K562 (cell line): Measurements from ENCODE around the gene LY6G6D. TPM values are rescaled to one million over a fixed set of nuclear protein-coding genes. Genes with fewer than 3 reads are reported as not detected.

ENCODE experiments used
- CEBPB ChIP-seq: fragments of 450-650 bp; IDR thresholded peaks from 2 replicates; pipeline ENCODE4 v1.6.1; 2016; ENCODE audit warnings: missing genetic modification characterization, missing compliant biosample characterization
- ELF4 ChIP-seq: fragments of 450-650 bp; formaldehyde crosslinking; IDR thresholded peaks from 2 replicates; pipeline ENCODE4 v1.4.0; 2022; ENCODE audit warnings: missing genetic modification characterization
- GABPB2 ChIP-seq: fragments of 250-450 bp; sonication (Bioruptor Pico); conservative IDR thresholded peaks from 2 replicates; pipeline ENCODE4 v1.5.1; 2021; ENCODE audit warnings: mild to moderate bottlenecking
- GTF2F1 ChIP-seq: IDR thresholded peaks from 2 replicates; pipeline ENCODE4 v1.6.1; 2011; ENCODE audit warnings: low read depth, low read length, improper control_type of control experiment
- KLF1 ChIP-seq: fragments of 450-650 bp; IDR thresholded peaks from 2 replicates; pipeline ENCODE4 v1.6.1; 2016; ENCODE audit warnings: missing genetic modification characterization, missing compliant biosample characterization
- NR2C2 ChIP-seq, 2 experiments: fragments of 200-800 bp in 1 of 2; sonication (Bioruptor generic) in 1 of 2; sonication (generic) in 1 of 2; formaldehyde crosslinking in 1 of 2; IDR thresholded peaks; 2 replicates each; pipeline versions ENCODE4 v1.6.1 to v1.8.0; 2016 to 2022; ENCODE audit warnings: mild to moderate bottlenecking in 1 of 2, missing compliant biosample characterization in 1 of 2, missing genetic modification characterization in 1 of 2, missing genetic modification reagents in 1 of 2
- PHB ChIP-seq: fragments of 250-450 bp; sonication (Bioruptor Pico); IDR thresholded peaks from 2 replicates; pipeline ENCODE4 v1.5.0; 2021
- POLR2AphosphoS2 ChIP-seq: IDR thresholded peaks from 2 replicates; pipeline ENCODE4 v1.6.1; 2012; ENCODE audit warnings: low read length, improper control_type of control experiment
- SIRT6 ChIP-seq: IDR thresholded peaks from one replicate; pipeline ENCODE4 v1.6.1; 2012; ENCODE audit warnings: low read depth, mild to moderate bottlenecking, control low read depth, inconsistent platforms, low read length, moderate library complexity
- ZKSCAN1 ChIP-seq: fragments of 150-350 bp; IDR thresholded peaks from 2 replicates; pipeline ENCODE4 v1.6.1; 2016; ENCODE audit warnings: low read depth, low read length
- polyA plus RNA-seq, 8 experiments: library from polyadenylated mRNA; depleted of rRNA in 4 of 8; stranded (reverse) in 5 of 8; unstranded in 3 of 8; fragments of >200 nt; fragmentation: Nextera tagmentation in 2 of 8; fragmentation: Illumina TruSeq in 1 of 8; extraction: Ambion mirVana in 2 of 8; extraction: Trizol in 1 of 8; gene quantifications; 2 replicates each; pipeline versions ENCODE4 v1.2.1 to v1.2.3, GENCODE V29; 2011 to 2014; ENCODE audit warnings: inconsistent platforms in 1 of 8, missing spikeins in 1 of 8
- total RNA-seq, 7 experiments: library from RNA; depleted of rRNA in 6 of 7; stranded (reverse); fragments of >200 nt in 6 of 7; fragmentation: Illumina TruSeq in 2 of 7; extraction: Trizol in 2 of 7; gene quantifications; 2 replicates each; pipeline versions ENCODE4 v1.2.1 to v1.2.3, GENCODE V29; 2011 to 2021; ENCODE audit warnings: low replicate concordance in 1 of 7
- TF ChIP-seq, protein P1 (sequence below), 2 experiments: IDR thresholded peaks; 2 replicates each; pipeline ENCODE4 v1.6.1; 2012; ENCODE audit warnings: improper control_type of control experiment in 2 of 2, low read depth in 2 of 2, low read length in 2 of 2, borderline replicate concordance in 1 of 2
- TF ChIP-seq, protein P2 (sequence below): sonication (generic); formaldehyde crosslinking; IDR thresholded peaks from 2 replicates; pipeline ENCODE4 v1.8.0; 2023; ENCODE audit warnings: mild to moderate bottlenecking, missing genetic modification reagents
- TF ChIP-seq, protein P3 (sequence below): sonication (generic); formaldehyde crosslinking; IDR thresholded peaks from 2 replicates; pipeline ENCODE4 v1.8.1; 2023; ENCODE audit warnings: missing genetic modification reagents, mild to moderate bottlenecking, borderline replicate concordance
- TF ChIP-seq, protein P4 (sequence below), 2 experiments: fragments of 150-350 bp in 1 of 2; IDR thresholded peaks; 2 replicates each; pipeline ENCODE4 v1.6.1; 2012 to 2016; ENCODE audit warnings: low read depth in 2 of 2, low read length in 2 of 2, mild to moderate bottlenecking in 1 of 2, moderate library complexity in 1 of 2

Gene LY6G6D
- total and polyA plus RNA-seq, 9 of the 15 experiments (the other 6 are each of a cell fraction or from before 2014, with no cell fraction given) = 0.30 to 0.38 TPM; not detected in 7

DNA sequence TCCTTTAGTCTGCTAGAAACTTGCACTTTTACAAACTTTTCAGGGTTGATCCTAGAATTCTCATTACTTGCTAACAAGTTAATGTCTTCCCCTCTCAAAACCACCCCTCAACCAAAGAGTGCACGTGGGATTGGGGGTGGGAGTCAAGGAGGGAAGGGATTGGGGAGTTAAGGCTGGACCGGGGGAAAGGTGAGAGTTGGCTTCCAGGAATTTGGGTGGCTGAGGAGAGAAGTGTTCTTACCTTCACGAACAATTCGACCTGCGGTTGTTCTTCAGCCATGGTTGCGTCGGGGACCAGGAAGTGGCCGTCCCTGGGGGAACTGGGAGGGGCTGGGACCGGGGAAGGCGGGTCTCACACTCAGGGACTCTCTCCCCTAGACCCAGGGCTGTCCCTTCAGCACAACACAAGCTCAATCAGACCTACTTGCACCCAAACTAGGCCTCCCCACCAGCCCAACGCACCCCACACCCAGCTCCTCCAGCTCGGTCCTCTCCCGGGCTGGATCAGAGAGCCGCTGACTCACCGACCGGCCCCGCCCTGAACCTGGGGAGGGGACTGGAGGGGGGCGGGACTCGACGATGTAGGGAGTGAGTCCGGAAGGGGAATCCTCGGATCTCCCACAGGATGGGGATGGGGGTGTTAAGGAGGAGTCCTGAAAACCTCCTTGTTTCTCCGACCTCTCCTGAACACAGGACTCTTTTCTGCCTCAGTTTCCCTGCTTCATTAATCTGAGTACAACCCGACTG is 21.0 kb downstream of the LY6G6D start, which contains the start of gene CLIC1 (continued):
- TF ChIP-seq, protein P1, sequence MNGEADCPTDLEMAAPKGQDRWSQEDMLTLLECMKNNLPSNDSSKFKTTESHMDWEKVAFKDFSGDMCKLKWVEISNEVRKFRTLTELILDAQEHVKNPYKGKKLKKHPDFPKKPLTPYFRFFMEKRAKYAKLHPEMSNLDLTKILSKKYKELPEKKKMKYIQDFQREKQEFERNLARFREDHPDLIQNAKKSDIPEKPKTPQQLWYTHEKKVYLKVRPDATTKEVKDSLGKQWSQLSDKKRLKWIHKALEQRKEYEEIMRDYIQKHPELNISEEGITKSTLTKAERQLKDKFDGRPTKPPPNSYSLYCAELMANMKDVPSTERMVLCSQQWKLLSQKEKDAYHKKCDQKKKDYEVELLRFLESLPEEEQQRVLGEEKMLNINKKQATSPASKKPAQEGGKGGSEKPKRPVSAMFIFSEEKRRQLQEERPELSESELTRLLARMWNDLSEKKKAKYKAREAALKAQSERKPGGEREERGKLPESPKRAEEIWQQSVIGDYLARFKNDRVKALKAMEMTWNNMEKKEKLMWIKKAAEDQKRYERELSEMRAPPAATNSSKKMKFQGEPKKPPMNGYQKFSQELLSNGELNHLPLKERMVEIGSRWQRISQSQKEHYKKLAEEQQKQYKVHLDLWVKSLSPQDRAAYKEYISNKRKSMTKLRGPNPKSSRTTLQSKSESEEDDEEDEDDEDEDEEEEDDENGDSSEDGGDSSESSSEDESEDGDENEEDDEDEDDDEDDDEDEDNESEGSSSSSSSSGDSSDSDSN (IDR thresholded peaks at IDR 0.05; ENCODE audit: borderline replicate concordance in 1 of 2, low read depth in 2 of 2, low read length in 2 of 2) = peak in 1 of 2 experiments; percentile 83; a peak in 3 of 4 replicates
- TF ChIP-seq NR2C2 (CRISPR knock-in tag; IDR thresholded peaks at IDR 0.05) (peak; percentile 85), NR2C2 (tag; IDR thresholded peaks at IDR 0.05) (no peak), GABPB2 (CRISPR knock-in tag) (peak; percentile 86; the same call in 1 of the 2 replicates), KLF1 (tag) (peak; percentile 69; the same call in 1 of the 2 replicates), POLR2AphosphoS2 (peak; percentile 96), GTF2F1 (peak; percentile 82; the same call in 1 of the 2 replicates), PHB (CRISPR knock-in tag) (peak; percentile 95; the same call in 1 of the 2 replicates), ELF4 (peak; percentile 98), SIRT6 (peak; percentile 43), ZKSCAN1 (0 out of 2 replicates have a peak, but pooled peaks have one; percentile 27), CEBPB (tag) (no peak)
- TF ChIP-seq, protein P2, sequence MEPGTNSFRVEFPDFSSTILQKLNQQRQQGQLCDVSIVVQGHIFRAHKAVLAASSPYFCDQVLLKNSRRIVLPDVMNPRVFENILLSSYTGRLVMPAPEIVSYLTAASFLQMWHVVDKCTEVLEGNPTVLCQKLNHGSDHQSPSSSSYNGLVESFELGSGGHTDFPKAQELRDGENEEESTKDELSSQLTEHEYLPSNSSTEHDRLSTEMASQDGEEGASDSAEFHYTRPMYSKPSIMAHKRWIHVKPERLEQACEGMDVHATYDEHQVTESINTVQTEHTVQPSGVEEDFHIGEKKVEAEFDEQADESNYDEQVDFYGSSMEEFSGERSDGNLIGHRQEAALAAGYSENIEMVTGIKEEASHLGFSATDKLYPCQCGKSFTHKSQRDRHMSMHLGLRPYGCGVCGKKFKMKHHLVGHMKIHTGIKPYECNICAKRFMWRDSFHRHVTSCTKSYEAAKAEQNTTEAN (CRISPR knock-in tag) = peak; percentile 94; the same call in 1 of the 2 replicates
- TF ChIP-seq, protein P3, sequence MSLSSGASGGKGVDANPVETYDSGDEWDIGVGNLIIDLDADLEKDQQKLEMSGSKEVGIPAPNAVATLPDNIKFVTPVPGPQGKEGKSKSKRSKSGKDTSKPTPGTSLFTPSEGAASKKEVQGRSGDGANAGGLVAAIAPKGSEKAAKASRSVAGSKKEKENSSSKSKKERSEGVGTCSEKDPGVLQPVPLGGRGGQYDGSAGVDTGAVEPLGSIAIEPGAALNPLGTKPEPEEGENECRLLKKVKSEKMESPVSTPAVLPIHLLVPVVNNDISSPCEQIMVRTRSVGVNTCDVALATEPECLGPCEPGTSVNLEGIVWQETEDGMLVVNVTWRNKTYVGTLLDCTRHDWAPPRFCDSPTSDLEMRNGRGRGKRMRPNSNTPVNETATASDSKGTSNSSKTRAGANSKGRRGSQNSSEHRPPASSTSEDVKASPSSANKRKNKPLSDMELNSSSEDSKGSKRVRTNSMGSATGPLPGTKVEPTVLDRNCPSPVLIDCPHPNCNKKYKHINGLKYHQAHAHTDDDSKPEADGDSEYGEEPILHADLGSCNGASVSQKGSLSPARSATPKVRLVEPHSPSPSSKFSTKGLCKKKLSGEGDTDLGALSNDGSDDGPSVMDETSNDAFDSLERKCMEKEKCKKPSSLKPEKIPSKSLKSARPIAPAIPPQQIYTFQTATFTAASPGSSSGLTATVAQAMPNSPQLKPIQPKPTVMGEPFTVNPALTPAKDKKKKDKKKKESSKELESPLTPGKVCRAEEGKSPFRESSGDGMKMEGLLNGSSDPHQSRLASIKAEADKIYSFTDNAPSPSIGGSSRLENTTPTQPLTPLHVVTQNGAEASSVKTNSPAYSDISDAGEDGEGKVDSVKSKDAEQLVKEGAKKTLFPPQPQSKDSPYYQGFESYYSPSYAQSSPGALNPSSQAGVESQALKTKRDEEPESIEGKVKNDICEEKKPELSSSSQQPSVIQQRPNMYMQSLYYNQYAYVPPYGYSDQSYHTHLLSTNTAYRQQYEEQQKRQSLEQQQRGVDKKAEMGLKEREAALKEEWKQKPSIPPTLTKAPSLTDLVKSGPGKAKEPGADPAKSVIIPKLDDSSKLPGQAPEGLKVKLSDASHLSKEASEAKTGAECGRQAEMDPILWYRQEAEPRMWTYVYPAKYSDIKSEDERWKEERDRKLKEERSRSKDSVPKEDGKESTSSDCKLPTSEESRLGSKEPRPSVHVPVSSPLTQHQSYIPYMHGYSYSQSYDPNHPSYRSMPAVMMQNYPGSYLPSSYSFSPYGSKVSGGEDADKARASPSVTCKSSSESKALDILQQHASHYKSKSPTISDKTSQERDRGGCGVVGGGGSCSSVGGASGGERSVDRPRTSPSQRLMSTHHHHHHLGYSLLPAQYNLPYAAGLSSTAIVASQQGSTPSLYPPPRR (CRISPR knock-in tag) = peak; percentile 89; the same call in 1 of the 2 replicates
- TF ChIP-seq, protein P4, sequence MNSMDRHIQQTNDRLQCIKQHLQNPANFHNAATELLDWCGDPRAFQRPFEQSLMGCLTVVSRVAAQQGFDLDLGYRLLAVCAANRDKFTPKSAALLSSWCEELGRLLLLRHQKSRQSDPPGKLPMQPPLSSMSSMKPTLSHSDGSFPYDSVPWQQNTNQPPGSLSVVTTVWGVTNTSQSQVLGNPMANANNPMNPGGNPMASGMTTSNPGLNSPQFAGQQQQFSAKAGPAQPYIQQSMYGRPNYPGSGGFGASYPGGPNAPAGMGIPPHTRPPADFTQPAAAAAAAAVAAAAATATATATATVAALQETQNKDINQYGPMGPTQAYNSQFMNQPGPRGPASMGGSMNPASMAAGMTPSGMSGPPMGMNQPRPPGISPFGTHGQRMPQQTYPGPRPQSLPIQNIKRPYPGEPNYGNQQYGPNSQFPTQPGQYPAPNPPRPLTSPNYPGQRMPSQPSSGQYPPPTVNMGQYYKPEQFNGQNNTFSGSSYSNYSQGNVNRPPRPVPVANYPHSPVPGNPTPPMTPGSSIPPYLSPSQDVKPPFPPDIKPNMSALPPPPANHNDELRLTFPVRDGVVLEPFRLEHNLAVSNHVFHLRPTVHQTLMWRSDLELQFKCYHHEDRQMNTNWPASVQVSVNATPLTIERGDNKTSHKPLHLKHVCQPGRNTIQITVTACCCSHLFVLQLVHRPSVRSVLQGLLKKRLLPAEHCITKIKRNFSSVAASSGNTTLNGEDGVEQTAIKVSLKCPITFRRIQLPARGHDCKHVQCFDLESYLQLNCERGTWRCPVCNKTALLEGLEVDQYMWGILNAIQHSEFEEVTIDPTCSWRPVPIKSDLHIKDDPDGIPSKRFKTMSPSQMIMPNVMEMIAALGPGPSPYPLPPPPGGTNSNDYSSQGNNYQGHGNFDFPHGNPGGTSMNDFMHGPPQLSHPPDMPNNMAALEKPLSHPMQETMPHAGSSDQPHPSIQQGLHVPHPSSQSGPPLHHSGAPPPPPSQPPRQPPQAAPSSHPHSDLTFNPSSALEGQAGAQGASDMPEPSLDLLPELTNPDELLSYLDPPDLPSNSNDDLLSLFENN (IDR thresholded peaks at IDR 0.05; ENCODE audit: low read depth in 2 of 2, low read length in 2 of 2) = peak in 1 of 2 experiments; percentile 80; a peak in 2 of 4 replicates
